Measurements from ENCODE around the gene ADAM22. TPM values are rescaled to one million over a fixed set of nuclear protein-coding genes. Genes with fewer than 3 reads are reported as not detected.

Gene ADAM22
- total and polyA plus RNA-seq, 2 experiments from 2014 or later: 2.7 to 18.7 TPM

- TF ChIP-seq ETS1 (IDR thresholded peaks at IDR 0.05) (no peak), JUNB (IDR thresholded peaks at IDR 0.05; ENCODE audit: unreplicated experiment) (no peak), EZH2 (IDR thresholded peaks at IDR 0.05; ENCODE audit: low read depth, unreplicated experiment) (no peak), EZH2phosphoT487 (IDR thresholded peaks at IDR 0.05; ENCODE audit: unreplicated experiment) (no peak), NANOG (IDR thresholded peaks at IDR 0.05; ENCODE audit: borderline replicate concordance) (no peak), STAT1 (IDR thresholded peaks at IDR 0.05; ENCODE audit: unreplicated experiment) (no peak)
These were observed 75.6 kb downstream of the ADAM22 start (continued) for GRCh38 chr7:88009651-88010050.

DNA sequence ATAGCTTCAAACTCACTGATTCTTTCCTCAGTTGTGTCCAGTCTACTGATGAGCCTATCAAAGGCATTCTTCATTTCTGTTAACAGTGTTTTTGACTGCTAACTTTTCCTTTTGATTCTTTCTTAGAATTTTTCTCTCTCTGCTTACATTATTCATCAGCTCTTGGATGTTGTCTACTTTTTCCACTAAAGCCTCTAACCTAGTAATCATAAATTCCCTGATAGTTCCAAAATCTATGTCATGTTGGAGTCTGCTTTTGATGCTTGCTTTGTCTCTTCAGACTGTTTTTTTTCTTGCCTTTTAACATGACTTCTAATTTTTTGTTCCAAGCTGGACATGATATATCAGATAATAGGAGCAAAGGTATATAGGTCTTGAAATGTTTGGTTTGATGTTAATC is 78.0 kb downstream of the ADAM22 start:
- Histone ChIP-seq H2AFZ (no peak overlapping the region), H3K4me3 (no peak overlapping the region), H3K27ac (ENCODE audit: low read depth) (no peak overlapping the region), H3K79me2 (replicated peaks; ENCODE audit: insufficient read depth) (no peaks in the 10 kb centered on the region), H3K36me3 (ENCODE audit: insufficient read depth) (no peaks in the 10 kb centered on the region), H3K9me2 (ENCODE audit: insufficient read depth) (no peaks in the 10 kb centered on the region), H3K4me1 (ENCODE audit: insufficient read depth) (no peaks in the 10 kb centered on the region), H3F3A (replicated peaks; ENCODE audit: low read depth) (no peaks in the 10 kb centered on the region), H3K27me3 (ENCODE audit: insufficient read depth) (no peaks in the 10 kb centered on the region), H3K4me2 (no peak overlapping the region), H4K20me1 (replicated peaks; ENCODE audit: insufficient read depth) (no peaks in the 10 kb centered on the region)
- Mint-ChIP-seq H3K4me3 (no peak overlapping the region), H3K9me3 (no peaks in the 10 kb centered on the region), H3K27ac (no peak overlapping the region), H3K27me3 (ENCODE audit: insufficient read depth, low read depth, poor library complexity) (no peaks in the 10 kb centered on the region), H3K36me3 (ENCODE audit: low read depth) (no peaks in the 10 kb centered on the region; the same call in 2 of the 3 replicates), H3K4me1 (no peaks in the 10 kb centered on the region)
- DNase-seq (ENCODE audit: low spot score): no peak
- TF ChIP-seq ZNF114 (CRISPR knock-in tag; IDR thresholded peaks at IDR 0.05): no peak
- TF ChIP-seq NANOG (IDR thresholded peaks at IDR 0.05; ENCODE audit: borderline replicate concordance): no peak
- TF ChIP-seq, protein P1, sequence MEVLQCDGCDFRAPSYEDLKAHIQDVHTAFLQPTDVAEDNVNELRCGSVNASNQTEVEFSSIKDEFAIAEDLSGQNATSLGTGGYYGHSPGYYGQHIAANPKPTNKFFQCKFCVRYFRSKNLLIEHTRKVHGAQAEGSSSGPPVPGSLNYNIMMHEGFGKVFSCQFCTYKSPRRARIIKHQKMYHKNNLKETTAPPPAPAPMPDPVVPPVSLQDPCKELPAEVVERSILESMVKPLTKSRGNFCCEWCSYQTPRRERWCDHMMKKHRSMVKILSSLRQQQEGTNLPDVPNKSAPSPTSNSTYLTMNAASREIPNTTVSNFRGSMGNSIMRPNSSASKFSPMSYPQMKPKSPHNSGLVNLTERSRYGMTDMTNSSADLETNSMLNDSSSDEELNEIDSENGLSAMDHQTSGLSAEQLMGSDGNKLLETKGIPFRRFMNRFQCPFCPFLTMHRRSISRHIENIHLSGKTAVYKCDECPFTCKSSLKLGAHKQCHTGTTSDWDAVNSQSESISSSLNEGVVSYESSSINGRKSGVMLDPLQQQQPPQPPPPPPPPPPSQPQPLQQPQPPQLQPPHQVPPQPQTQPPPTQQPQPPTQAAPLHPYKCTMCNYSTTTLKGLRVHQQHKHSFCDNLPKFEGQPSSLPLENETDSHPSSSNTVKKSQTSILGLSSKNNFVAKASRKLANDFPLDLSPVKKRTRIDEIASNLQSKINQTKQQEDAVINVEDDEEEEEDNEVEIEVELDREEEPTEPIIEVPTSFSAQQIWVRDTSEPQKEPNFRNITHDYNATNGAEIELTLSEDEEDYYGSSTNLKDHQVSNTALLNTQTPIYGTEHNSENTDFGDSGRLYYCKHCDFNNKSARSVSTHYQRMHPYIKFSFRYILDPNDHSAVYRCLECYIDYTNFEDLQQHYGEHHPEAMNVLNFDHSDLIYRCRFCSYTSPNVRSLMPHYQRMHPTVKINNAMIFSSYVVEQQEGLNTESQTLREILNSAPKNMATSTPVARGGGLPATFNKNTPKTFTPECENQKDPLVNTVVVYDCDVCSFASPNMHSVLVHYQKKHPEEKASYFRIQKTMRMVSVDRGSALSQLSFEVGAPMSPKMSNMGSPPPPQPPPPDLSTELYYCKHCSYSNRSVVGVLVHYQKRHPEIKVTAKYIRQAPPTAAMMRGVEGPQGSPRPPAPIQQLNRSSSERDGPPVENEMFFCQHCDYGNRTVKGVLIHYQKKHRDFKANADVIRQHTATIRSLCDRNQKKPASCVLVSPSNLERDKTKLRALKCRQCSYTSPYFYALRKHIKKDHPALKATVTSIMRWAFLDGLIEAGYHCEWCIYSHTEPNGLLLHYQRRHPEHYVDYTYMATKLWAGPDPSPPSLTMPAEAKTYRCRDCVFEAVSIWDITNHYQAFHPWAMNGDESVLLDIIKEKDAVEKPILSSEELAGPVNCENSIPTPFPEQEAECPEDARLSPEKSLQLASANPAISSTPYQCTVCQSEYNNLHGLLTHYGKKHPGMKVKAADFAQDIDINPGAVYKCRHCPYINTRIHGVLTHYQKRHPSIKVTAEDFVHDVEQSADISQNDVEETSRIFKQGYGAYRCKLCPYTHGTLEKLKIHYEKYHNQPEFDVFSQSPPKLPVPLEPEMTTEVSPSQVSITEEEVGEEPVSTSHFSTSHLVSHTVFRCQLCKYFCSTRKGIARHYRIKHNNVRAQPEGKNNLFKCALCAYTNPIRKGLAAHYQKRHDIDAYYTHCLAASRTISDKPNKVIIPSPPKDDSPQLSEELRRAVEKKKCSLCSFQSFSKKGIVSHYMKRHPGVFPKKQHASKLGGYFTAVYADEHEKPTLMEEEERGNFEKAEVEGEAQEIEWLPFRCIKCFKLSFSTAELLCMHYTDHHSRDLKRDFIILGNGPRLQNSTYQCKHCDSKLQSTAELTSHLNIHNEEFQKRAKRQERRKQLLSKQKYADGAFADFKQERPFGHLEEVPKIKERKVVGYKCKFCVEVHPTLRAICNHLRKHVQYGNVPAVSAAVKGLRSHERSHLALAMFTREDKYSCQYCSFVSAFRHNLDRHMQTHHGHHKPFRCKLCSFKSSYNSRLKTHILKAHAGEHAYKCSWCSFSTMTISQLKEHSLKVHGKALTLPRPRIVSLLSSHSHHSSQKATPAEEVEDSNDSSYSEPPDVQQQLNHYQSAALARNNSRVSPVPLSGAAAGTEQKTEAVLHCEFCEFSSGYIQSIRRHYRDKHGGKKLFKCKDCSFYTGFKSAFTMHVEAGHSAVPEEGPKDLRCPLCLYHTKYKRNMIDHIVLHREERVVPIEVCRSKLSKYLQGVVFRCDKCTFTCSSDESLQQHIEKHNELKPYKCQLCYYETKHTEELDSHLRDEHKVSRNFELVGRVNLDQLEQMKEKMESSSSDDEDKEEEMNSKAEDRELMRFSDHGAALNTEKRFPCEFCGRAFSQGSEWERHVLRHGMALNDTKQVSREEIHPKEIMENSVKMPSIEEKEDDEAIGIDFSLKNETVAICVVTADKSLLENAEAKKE (CRISPR knock-in tag; IDR thresholded peaks at IDR 0.05): no peak
- no peak for TF ChIP-seq REST (IDR thresholded peaks at IDR 0.05; ENCODE audit: unreplicated experiment)
- no peak for ATAC-seq

All from GM23338 (cell line).